PFSK-1 (cell line): ENCODE data around the gene C16orf95.

Experiments used
- FOXP2 ChIP-seq: optimal IDR thresholded peaks from 2 replicates; pipeline ENCODE3; 2011; ENCODE audit warnings: borderline replicate concordance, control low read depth, inconsistent platforms; ENCODE audit not compliant: insufficient read depth; ENCODE audit errors: extremely low read length, extremely low read depth
- POLR2AphosphoS5 ChIP-seq: IDR thresholded peaks from 2 replicates; pipeline ENCODE4 v1.6.1; 2012; ENCODE audit warnings: low read depth, mild to moderate bottlenecking, control low read depth, low read length, moderate library complexity
- REST ChIP-seq, 2 experiments: IDR thresholded peaks; 2 replicates each; pipeline versions ENCODE4 v1.6.1 to v1.8.0; 2011 to 2012; ENCODE audit warnings: low read depth in 2 of 2, low read length in 2 of 2, control low read depth in 1 of 2, inconsistent platforms in 1 of 2, mild to moderate bottlenecking in 1 of 2, moderate library complexity in 1 of 2; ENCODE audit not compliant: insufficient read depth in 1 of 2
- SIN3A ChIP-seq: IDR thresholded peaks from 2 replicates; pipeline ENCODE4 v1.6.1; 2012; ENCODE audit warnings: mild to moderate bottlenecking, low read length, moderate library complexity, borderline replicate concordance; ENCODE audit not compliant: insufficient read depth
- TAF1 ChIP-seq: IDR thresholded peaks from 2 replicates; pipeline ENCODE4 v1.6.1; 2012; ENCODE audit warnings: low read length, control low read depth, borderline replicate concordance; ENCODE audit not compliant: insufficient read depth

Gene C16orf95

DNA sequence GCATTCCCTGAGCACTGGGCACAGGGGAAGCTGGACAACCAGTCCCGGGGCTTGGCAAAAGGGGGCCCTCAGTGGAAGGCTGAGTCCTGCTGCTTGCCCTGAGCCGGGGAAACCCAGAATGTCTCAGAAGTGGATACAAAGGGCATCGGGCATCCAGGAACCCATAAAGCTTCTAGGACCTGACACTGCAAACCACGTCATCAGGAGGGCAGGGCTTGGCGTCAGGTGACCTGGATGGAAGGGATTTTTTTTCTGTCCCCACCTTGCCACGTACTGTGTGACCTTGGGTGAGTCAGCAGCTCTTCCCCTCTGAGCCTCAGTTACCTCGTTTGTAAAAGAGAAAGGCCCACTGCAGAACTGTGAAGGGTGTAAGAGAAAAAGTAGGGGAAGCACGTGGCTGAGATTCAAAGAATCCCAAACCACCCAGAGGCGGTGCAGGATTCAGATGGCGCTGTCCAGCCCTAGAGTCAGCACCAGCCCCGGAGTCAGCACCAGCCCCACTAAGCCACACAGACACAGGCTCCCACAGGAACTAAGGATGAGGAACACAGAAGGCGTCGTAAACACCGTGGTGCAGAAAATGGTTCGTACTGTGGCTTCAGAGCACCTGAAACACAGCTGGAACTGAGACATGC is 53.7 kb downstream of the C16orf95 start:
- TF ChIP-seq POLR2AphosphoS5, result no peak
- no peak for TF ChIP-seq FOXP2
- peak; percentile 43 to 83; a peak in 3 of 4 replicates for TF ChIP-seq REST (IDR thresholded peaks at IDR 0.05; ENCODE audit: insufficient read depth in 1 of 2, low read depth in 2 of 2, low read length in 2 of 2)
- no peak for TF ChIP-seq TAF1
- no peak for TF ChIP-seq SIN3A

DNA sequence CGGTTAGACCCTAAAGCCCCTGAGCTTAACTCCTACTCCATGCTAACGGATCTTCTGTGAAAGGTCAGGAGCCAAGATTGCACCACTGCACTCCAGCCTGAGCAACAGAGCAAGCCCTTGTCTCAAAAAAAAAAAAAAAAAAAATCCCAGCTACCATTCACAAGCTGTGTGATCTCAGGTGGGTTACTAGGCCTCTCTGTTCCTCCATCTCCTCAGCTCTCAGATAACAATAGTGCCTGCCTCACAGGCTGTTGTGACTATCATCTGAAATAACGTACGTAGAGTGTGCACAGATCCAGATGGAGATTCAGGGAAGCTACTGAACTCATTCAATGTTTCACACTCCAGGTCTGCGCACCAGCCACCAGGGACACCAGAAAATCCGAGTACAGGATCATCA is 57.8 kb downstream of the C16orf95 start:
- TF ChIP-seq SIN3A (no peak), FOXP2 (no peak)

GRCh38 chr16:87255866-87256265 is 61.3 kb downstream of the C16orf95 start:
- TF ChIP-seq POLR2AphosphoS5 (no peak), FOXP2 (no peak), REST (IDR thresholded peaks at IDR 0.05; ENCODE audit: insufficient read depth in 1 of 2, low read depth in 2 of 2, low read length in 2 of 2) (no peak), SIN3A (no peak), TAF1 (no peak)

DNA sequence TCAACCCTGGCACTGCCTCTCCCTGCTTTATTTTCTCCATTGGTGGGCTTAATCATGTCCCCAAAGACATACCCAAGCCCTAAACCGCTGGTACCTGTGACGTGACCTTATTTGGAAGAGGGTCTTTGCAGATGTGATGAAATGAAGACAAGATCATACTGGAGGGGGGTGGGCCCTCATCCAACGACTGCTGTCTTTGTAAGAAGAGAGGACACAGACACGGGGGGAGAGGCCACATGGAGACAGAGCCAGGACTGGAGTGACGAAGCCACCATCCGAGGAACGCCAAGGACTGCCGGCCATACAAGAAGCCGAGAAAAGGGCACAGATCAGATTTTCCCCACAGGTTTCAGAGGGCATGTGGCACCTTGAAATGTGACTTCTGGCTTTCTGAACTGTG is 62.5 kb downstream of the C16orf95 start:
- TF ChIP-seq FOXP2, result no peak
- TF ChIP-seq POLR2AphosphoS5, result no peak
- TF ChIP-seq TAF1, result no peak
- TF ChIP-seq REST (IDR thresholded peaks at IDR 0.05; ENCODE audit: insufficient read depth in 1 of 2, low read depth in 2 of 2, low read length in 2 of 2), result no peak
- no peak for TF ChIP-seq SIN3A

DNA sequence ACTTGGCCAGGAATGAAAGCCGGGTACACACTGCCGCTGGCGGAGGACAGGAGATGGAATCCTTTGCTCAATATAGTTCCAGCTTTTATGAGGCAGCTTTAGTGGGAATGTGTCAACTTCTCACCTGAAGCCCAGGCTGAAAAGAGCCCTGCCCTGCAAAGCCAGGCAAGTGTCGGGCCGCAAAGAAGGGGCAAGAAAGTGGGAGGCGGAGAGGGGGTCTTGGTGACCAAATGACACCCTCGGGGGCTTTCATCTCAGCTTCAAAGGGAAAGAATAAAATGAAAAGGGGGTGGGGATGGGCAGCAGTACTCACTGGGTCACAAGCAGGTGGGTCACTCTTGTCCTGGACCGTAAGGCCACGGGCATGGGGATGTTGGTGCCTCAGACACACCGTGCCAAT is 62.9 kb downstream of the C16orf95 start:
- TF ChIP-seq POLR2AphosphoS5, result no peak

DNA sequence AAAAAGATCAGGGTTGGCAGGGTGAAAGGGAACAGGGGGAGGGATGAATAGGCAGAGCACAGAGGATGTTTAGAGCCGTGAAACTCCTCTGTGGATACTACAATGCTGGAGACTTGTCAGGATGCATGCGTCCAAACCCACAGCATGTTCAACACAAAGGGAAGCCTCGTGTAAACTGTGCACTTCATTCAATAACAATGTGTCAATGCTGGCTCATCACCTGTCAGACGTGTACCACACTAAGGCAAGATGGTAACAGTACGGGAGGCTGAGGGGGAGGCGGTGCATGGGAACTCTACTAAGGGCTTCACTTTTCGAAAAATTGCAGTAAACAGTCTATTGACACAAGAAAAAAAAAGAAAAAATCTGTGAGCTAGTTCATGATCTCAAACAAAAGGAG is 63.7 kb downstream of the C16orf95 start:
- TF ChIP-seq TAF1 (no peak), POLR2AphosphoS5 (no peak), FOXP2 (no peak), SIN3A (no peak), REST (IDR thresholded peaks at IDR 0.05; ENCODE audit: insufficient read depth in 1 of 2, low read depth in 2 of 2, low read length in 2 of 2) (no peak)
